Large intestine (tissue), 3 donors: Measurements from ENCODE around the gene PANX2. TPM values are rescaled to one million over a fixed set of nuclear protein-coding genes. Genes with fewer than 3 reads are reported as not detected.

ENCODE experiments used
- DNase-seq, 2 donors: peaks; one replicate each; pipeline versions ENCODE4 v3.0.0 to v3.0.0-alpha.2; 2013
- H3K27ac ChIP-seq: one replicate; pipeline ENCODE4 v1.5.1; 2013; ENCODE audit warnings: low read length
- H3K27me3 ChIP-seq: 2 replicates; pipeline ENCODE4 v1.6.1; 2013; ENCODE audit warnings: low read length; ENCODE audit not compliant: control insufficient read depth, insufficient read depth
- H3K36me3 ChIP-seq: 2 replicates; pipeline ENCODE4 v1.6.1; 2013; ENCODE audit warnings: low read length; ENCODE audit not compliant: control insufficient read depth, insufficient read depth
- H3K4me1 ChIP-seq: one replicate; pipeline ENCODE4 v1.6.1; 2013; ENCODE audit warnings: low read length; ENCODE audit not compliant: control insufficient read depth, insufficient read depth
- H3K4me3 ChIP-seq: one replicate; pipeline ENCODE4 v1.5.1; 2013; ENCODE audit warnings: low read length
- H3K9me3 ChIP-seq: one replicate; pipeline ENCODE4 v1.6.1; 2013; ENCODE audit warnings: mild to moderate bottlenecking, low read depth, low read length, moderate library complexity; ENCODE audit not compliant: control insufficient read depth
- WGBS: methylation state at CpG from one replicate; pipeline ENCODE4 v1.1.5; 2013; ENCODE audit warnings: low lambda C conversion rate; ENCODE audit not compliant: insufficient coverage; 5-methylcytosine and 5-hydroxymethylcytosine counted together
- polyA plus RNA-seq: library from polyadenylated mRNA; unstranded; fragments of 120-200 nt; gene quantifications from one replicate; pipeline ENCODE4 v1.2.1, GENCODE V29; 2013

Gene PANX2
- polyA plus RNA-seq, 1 donor: 0.55 TPM

DNA sequence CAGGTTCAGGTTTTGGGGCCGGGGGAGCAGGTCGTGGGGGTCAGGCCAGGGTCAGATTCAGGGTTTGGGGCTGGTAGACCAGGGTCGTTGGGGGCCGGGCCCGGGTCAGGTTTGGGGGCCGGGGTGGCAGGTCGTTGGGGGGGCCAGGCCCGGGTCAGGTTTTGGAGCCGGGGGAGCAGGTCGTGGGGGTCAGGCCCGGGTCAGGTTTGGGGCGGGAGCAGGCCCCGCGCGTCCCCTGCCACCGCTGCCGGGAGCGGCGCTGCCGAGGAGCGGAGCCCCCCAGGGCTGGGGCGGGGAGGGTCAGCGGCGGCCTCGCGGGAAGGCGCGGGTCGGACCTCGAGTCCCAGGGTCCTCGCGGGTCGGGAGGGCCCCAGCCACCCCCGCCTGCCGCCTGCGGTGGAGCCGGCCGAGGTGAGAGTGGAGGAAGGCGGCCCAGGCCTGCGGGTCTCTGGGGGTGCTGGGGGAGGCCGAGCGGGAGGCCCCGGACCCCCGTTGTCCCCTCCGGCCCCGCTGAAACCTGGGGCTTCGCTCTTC, 15.7 kb downstream of the PANX2 start:
- WGBS: no CpG with 5 or more reads among the region's 47 CpGs
- H3K4me1 ChIP-seq: peaks cover 38% of the 10 kb centered on the region
- peak overlapping the region; percentile 55 for H3K4me3 ChIP-seq

DNA sequence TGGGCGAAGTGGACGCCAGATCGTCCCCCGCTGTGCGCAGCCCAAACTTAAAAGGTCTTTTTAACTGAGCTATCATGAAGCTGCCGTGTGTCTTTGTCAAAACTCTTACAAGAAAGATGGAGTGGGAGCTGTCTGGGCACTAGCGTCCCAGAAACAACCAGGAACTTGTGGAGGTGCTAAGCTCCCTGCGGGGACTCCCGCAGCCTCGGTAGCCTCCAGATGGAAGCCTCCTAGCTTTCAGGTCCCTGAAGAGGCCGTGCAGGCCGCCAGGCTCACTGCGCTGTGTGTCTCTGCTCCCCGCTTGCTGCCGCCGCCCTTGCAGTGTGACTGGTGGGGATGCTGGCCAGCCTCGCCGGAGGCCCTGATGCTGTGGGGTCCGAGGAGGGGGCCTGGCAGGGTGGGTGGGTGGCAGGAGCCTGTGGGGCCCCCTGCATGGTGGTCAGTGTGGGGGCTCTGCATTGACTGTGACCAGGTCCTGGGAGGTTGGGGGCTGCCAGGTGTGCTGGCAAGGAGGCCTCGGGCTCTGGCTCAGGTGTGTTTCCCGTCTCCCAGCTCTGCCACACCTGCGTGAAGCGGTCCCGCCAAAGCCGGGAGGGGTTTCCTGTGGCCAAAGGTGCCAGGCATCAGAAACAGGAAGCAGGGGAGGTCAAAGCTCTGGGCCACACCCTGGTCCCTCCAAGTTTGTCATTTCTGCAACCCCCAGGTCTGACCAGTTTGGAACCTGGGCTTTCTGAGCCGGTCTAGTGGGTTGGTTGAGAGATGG, 16.4 kb downstream of the PANX2 start:
- peak overlapping the region; percentile 55 for H3K4me3 ChIP-seq
- DNase-seq: peak in 1 of 2 donors; percentile 48
- H3K4me1 ChIP-seq: peaks cover 40% of the 10 kb centered on the region
- no peaks in the 10 kb centered on the region for H3K27me3 ChIP-seq
- peaks cover 4% of the 10 kb centered on the region for H3K36me3 ChIP-seq
- WGBS: no CpG with 5 or more reads among the region's 26 CpGs
- peaks cover 4% of the 10 kb centered on the region for H3K9me3 ChIP-seq
- no peak overlapping the region for H3K27ac ChIP-seq

More for the DNA sequence above, 15.7 kb downstream of the PANX2 start:
- no peak overlapping the region for H3K27ac ChIP-seq
- DNase-seq: peak in 1 of 2 donors; percentile 45
- peaks cover 4% of the 10 kb centered on the region for H3K36me3 ChIP-seq
- peaks cover 4% of the 10 kb centered on the region for H3K9me3 ChIP-seq
- H3K27me3 ChIP-seq: no peaks in the 10 kb centered on the region

DNA sequence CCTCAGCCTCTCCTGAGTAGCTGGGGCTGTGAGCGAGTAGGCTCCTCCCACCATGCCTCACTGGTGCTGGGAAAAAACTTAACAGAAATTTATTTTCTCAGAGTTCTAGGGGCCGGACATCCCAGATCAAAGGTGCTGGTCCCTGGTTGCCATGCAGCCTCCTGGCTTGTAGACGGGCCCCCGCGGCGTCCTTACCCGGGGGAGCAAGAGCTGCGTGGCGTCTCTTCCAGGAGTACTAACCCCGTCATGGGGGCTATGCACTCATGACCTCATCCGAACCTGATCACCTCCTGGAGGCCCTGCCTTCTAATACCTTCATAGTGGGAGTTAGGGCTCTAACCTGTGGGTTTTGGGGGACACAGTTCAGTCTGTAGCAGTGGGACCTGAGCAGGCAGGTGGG, 17.8 kb downstream of the PANX2 start:
- H3K27ac ChIP-seq: no peak overlapping the region
- DNase-seq: no peak
- H3K27me3 ChIP-seq: no peaks in the 10 kb centered on the region
- peaks cover 4% of the 10 kb centered on the region for H3K9me3 ChIP-seq
- peaks cover 5% of the 10 kb centered on the region for H3K36me3 ChIP-seq
- no CpG with 5 or more reads among the region's 11 CpGs for WGBS
- H3K4me1 ChIP-seq: peaks cover 44% of the 10 kb centered on the region
- H3K4me3 ChIP-seq: no peak overlapping the region

DNA sequence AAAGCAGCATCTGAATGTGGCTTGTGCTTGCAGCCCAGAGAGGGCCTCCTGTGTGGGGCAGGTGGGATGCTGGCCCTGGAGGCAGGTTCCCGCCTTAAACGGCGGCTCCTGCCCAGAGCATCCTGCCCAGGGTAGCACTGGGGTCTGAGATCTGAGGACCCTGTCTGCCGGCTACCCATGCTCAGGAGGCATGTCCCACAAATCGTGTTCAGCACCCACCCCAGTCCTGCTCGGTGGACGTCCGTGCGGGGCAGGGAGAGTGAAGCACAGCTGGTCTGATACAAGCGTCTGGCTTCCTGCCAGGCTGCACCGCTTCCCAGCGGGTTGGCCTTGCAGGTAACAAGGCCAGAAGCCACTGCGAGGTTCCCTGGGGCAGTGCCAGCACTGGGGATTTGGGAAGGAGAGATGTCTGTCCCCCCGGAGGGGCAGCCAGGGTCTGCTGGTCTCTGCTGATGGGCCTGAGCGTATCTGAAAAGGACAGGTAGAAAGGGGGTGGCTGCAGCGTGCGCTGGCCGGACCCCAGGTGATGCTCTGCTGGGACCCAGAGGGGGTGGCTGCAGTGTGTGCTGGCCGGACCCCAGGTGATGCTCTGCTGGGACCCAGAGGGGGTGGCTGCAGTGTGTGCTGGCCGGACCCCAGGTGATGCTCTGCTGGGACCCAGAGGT, 18.8 kb downstream of the PANX2 start:
- H3K27me3 ChIP-seq: no peaks in the 10 kb centered on the region
- H3K4me3 ChIP-seq: no peak overlapping the region
- DNase-seq: no peak
- H3K9me3 ChIP-seq: peaks cover 2% of the 10 kb centered on the region
- peak overlapping the region; percentile 88 for H3K27ac ChIP-seq
- H3K4me1 ChIP-seq: peaks cover 44% of the 10 kb centered on the region
- no CpG with 5 or more reads among the region's 20 CpGs for WGBS
- H3K36me3 ChIP-seq: peaks cover 15% of the 10 kb centered on the region

DNA sequence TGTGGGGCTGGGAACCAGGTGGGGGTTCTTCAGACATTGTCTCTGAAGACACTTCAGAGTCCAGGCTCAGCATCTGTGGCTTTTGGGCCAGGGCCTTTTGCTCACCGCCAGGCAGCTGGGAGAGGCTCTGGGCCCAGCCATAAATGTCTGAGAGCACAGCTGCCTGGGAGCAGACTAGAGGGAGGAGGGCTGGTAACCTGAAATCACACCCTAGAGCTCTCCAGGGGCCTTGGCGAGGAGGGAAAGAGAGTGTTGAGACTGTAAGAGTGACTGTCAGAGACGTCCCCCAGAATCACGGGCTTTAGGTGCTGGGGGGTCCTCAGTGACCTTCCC, 19.3 kb downstream of the PANX2 start:
- DNase-seq: no peak
- Histone ChIP-seq H3K27me3 (no peaks in the 10 kb centered on the region), H3K36me3 (peaks cover 20% of the 10 kb centered on the region), H3K9me3 (peaks cover 2% of the 10 kb centered on the region), H3K27ac (peak overlapping the region; percentile 88), H3K4me1 (peaks cover 44% of the 10 kb centered on the region), H3K4me3 (peak overlapping the region; percentile 64)
- no CpG with 5 or more reads among the region's 4 CpGs for WGBS

DNA sequence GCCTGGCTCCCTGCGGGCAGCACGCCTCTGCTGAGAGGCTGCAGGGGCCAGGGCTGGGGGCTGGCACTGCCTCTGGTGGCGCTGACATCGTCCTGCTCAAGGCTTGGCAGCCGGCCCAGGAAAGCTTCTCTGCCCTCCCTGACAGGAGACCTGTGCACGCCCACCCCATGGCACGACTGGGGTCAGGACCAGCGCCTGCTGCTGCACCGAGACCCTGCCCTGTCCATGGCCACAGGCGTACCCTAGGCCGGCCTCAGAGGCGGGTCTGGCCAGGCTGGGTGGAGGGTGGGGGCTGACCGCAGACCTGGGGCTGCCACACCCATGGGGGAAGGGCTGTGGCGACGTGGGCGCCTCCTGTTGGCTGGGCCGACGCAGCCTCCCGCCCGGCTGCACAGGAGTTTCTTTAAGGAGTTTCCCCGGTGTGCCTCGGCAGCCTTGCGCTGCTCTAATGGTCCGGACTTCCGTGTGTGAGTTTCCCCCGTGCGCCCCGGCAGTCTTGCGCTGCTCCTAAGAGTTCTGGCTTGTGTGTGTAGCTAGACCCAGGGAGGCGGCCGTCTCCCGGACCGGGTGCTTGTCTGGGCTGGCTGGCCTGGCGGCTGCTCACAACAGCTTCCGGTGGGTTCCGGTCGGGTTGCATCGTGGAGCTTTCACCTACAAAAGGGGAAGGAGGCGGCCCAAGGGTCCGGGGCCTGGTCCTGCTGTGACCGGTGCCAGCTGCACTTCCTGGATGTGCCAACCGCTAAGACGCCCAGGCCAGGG, 19.8 kb downstream of the PANX2 start:
- WGBS: no CpG with 5 or more reads among the region's 43 CpGs

DNA sequence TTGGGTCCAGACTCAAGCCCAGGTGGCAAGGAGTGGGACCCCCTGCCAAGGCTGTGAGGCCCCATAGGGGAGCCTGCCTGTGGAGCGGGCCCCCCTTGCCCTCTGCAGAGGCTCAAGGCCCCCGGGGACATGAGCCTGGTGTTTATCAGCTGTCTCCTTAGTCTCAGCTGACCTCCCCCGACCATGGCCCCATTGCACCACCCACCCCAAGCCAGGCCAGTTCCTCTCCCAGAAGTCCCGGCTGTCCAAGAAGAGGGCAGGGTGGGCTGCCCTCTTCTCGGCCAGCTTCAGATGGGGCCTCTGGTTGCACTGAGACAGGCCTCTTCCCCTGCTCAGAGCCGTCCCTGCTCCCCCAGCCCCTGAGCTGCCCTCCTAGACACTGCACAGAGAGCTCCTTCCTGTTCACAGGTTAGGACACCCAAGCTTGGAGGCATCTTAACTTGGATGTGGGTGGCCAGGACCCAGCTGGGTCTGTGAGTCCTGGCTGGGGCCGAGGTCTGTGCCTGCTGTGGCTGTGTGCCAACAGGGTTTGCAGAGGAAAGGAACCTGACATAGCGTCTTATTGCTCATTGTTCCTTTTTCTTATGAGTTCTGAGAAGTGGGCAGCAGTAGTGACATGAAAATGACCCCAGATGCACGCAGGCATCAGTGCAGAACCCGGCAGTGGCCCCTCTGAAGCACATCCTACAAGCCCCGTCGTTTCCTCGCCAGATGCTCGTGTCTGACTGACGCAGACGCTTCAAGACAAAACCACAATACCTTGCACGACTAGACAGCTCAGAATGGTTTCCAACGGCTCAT, 20.6 kb downstream of the PANX2 start:
- peak overlapping the region; percentile 88 for H3K27ac ChIP-seq
- DNase-seq: peak in 1 of 2 donors; percentile 57
- peaks cover 2% of the 10 kb centered on the region for H3K9me3 ChIP-seq
- H3K36me3 ChIP-seq: peaks cover 27% of the 10 kb centered on the region
- peaks cover 39% of the 10 kb centered on the region for H3K4me1 ChIP-seq
- no peaks in the 10 kb centered on the region for H3K27me3 ChIP-seq
- peak overlapping the region; percentile 64 for H3K4me3 ChIP-seq
- 60% methylated on average over 1 of the region's 18 CpGs for WGBS

More for the DNA sequence above, 19.8 kb downstream of the PANX2 start:
- Histone ChIP-seq H3K9me3 (peaks cover 2% of the 10 kb centered on the region), H3K36me3 (peaks cover 23% of the 10 kb centered on the region), H3K4me3 (peak overlapping the region; percentile 64), H3K4me1 (peaks cover 40% of the 10 kb centered on the region), H3K27ac (peak overlapping the region; percentile 88), H3K27me3 (no peaks in the 10 kb centered on the region)
- DNase-seq: peak; percentile 82 to 92

DNA sequence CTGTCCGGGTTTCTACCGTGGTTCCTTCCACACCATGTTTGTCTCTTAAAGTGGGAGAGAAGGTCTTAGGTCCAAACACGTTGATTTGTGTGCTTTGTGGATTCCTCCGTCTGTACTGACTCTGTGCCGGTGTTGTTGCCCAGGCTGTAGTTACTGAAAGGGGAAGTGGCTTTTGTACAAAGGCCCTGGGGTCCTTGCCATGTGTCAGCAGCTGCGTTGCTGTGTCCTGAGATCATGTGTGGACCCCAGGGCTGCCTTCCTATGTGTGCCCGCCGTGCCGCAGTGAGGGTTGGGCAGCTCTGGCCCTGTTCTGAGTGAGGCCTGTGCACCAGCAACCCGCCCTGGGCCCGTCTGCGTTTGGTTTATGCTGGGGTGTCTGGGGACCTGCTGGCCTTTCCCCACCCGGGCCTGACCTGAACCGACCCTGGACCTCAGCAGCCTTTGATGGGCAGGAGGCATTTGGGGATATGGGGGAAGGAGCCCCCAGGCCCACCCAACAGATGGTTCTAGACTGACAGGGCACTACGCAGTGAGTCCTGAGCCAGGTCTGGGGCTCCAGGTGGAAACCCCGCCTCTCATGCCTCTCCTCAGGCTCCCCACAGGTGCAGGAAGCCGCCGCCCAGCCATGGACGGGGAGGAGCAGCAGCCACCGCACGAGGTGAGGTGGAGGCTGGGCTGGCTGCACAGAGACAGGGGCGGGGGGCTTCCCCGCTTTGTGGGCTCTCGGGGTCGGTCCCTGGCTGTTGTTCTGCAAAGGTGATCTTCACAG, 22.1 kb downstream of the PANX2 start:
- H3K36me3 ChIP-seq: peaks cover 38% of the 10 kb centered on the region
- WGBS: no CpG with 5 or more reads among the region's 25 CpGs
- peaks cover 31% of the 10 kb centered on the region for H3K4me1 ChIP-seq
- H3K9me3 ChIP-seq: peaks cover 2% of the 10 kb centered on the region
- H3K4me3 ChIP-seq: no peak overlapping the region
- H3K27ac ChIP-seq: no peak overlapping the region
- DNase-seq: no peak
- no peaks in the 10 kb centered on the region for H3K27me3 ChIP-seq

DNA sequence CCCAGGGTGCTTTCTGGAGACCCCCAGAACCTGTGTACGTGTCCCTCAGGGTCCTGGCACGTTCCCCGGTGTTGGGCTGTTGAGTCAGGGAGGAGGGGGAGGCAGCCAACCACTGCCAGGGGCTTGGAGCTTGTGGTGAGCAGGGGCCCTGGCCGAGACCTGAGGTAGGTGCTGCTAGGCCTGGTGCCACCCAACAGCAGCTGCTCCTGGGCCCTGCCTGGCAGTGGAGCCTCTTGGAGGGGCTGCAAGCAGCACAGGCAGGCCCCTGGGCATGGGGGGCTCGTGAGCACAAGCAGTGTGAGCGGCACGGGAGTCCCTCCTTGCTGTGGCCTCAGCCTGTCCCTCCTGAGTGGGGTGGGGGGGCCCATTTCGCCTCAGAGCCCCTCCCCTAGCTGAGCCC, 23.1 kb downstream of the PANX2 start:
- WGBS: no CpG with 5 or more reads among the region's 8 CpGs
- no peak overlapping the region for H3K27ac ChIP-seq
- no peaks in the 10 kb centered on the region for H3K27me3 ChIP-seq
- H3K4me1 ChIP-seq: peaks cover 29% of the 10 kb centered on the region
- DNase-seq: no peak
- peaks cover 2% of the 10 kb centered on the region for H3K9me3 ChIP-seq
- no peak overlapping the region for H3K4me3 ChIP-seq
- H3K36me3 ChIP-seq: peaks cover 43% of the 10 kb centered on the region
